GM19351 (cell line): ENCODE measurements around the gene CSF2.
"Not testable (repeated sequence)": the region's sequence is repeated elsewhere in the genome, so short reads cannot be mapped to it uniquely, and the experiment has no call there.

ENCODE experiments used
- ATAC-seq: cut with Tn5 transposase; IDR thresholded peaks from one replicate; pipeline ENCODE4 v1.9.1; 2021; ENCODE audit warnings: mild to moderate bottlenecking, moderate library complexity; ENCODE audit not compliant: unreplicated experiment

Gene CSF2

GRCh38 chr5:132105688-132106087, 32.1 kb downstream of the CSF2 start:
- ATAC-seq: no peak

GRCh38 chr5:132108495-132108894, 34.9 kb downstream of the CSF2 start:
- not testable (repeated sequence) for ATAC-seq

- ATAC-seq: not testable (repeated sequence)
Measured at GRCh38 chr5:132108957-132109356, 35.4 kb downstream of the CSF2 start.

- ATAC-seq: no peak
Measured at GRCh38 chr5:132109494-132110053, 36.0 kb downstream of the CSF2 start.

- no peak for ATAC-seq
Measured at GRCh38 chr5:132110195-132110594, 36.6 kb downstream of the CSF2 start.

- no peak for ATAC-seq
Measured at GRCh38 chr5:132110930-132111329, 37.3 kb downstream of the CSF2 start.

- no peak for ATAC-seq
Measured at GRCh38 chr5:132112111-132112510, 38.5 kb downstream of the CSF2 start.

GRCh38 chr5:132114150-132115121, 40.8 kb downstream of the CSF2 start:
- no peak for ATAC-seq

GRCh38 chr5:132115375-132115774, 41.8 kb downstream of the CSF2 start:
- ATAC-seq: no peak

GRCh38 chr5:132116072-132116471, 42.5 kb downstream of the CSF2 start:
- ATAC-seq: no peak

GRCh38 chr5:132116909-132117489, 43.4 kb downstream of the CSF2 start:
- ATAC-seq: not testable (repeated sequence)

- ATAC-seq: not testable (repeated sequence)
Measured at GRCh38 chr5:132120717-132121116, 47.1 kb downstream of the CSF2 start.

- not testable (repeated sequence) for ATAC-seq
Measured at GRCh38 chr5:132122971-132123370, 49.4 kb downstream of the CSF2 start.

GRCh38 chr5:132123578-132123977, 50.0 kb downstream of the CSF2 start:
- not testable (repeated sequence) for ATAC-seq
